ENCODE measurements around the gene RPRD1A.

- TF ChIP-seq, protein P1, sequence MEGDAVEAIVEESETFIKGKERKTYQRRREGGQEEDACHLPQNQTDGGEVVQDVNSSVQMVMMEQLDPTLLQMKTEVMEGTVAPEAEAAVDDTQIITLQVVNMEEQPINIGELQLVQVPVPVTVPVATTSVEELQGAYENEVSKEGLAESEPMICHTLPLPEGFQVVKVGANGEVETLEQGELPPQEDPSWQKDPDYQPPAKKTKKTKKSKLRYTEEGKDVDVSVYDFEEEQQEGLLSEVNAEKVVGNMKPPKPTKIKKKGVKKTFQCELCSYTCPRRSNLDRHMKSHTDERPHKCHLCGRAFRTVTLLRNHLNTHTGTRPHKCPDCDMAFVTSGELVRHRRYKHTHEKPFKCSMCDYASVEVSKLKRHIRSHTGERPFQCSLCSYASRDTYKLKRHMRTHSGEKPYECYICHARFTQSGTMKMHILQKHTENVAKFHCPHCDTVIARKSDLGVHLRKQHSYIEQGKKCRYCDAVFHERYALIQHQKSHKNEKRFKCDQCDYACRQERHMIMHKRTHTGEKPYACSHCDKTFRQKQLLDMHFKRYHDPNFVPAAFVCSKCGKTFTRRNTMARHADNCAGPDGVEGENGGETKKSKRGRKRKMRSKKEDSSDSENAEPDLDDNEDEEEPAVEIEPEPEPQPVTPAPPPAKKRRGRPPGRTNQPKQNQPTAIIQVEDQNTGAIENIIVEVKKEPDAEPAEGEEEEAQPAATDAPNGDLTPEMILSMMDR (IDR thresholded peaks at IDR 0.05), result no peak
- no peak for TF ChIP-seq EP300 (IDR thresholded peaks at IDR 0.05)
- TF ChIP-seq POLR2AphosphoS5 (IDR thresholded peaks at IDR 0.05), result no peak
Observed at GRCh38 chr18:35971661-35972196, 95.6 kb downstream of the RPRD1A start.
